ENCODE data around the gene KIRREL3. TPM values are rescaled to one million over a fixed set of nuclear protein-coding genes. Genes with fewer than 3 reads are reported as not detected.

The KIRREL3 gene
- total RNA-seq, 1 experiment from 2014 or later = 0.06 TPM

- Histone ChIP-seq H3K27me3 (no peaks in the 10 kb centered on the region), H3K36me3 (no peaks in the 10 kb centered on the region), H3K27ac (no peak overlapping the region), H3K4me3 (no peak overlapping the region), H3K4me1 (no peaks in the 10 kb centered on the region), H3K9me3 (replicated peaks) (no peaks in the 10 kb centered on the region)
- no peak for DNase-seq
These were observed 505.0 kb downstream of the KIRREL3 start for GRCh38 chr11:126495281-126496220.

GRCh38 chr11:126494831-126495230, 505.7 kb downstream of the KIRREL3 start:
- Histone ChIP-seq H3K36me3 (no peaks in the 10 kb centered on the region), H3K27ac (no peak overlapping the region), H3K9me3 (replicated peaks) (no peaks in the 10 kb centered on the region), H3K4me1 (no peaks in the 10 kb centered on the region), H3K4me3 (no peak overlapping the region), H3K27me3 (no peaks in the 10 kb centered on the region)
- no peak for DNase-seq

DNA sequence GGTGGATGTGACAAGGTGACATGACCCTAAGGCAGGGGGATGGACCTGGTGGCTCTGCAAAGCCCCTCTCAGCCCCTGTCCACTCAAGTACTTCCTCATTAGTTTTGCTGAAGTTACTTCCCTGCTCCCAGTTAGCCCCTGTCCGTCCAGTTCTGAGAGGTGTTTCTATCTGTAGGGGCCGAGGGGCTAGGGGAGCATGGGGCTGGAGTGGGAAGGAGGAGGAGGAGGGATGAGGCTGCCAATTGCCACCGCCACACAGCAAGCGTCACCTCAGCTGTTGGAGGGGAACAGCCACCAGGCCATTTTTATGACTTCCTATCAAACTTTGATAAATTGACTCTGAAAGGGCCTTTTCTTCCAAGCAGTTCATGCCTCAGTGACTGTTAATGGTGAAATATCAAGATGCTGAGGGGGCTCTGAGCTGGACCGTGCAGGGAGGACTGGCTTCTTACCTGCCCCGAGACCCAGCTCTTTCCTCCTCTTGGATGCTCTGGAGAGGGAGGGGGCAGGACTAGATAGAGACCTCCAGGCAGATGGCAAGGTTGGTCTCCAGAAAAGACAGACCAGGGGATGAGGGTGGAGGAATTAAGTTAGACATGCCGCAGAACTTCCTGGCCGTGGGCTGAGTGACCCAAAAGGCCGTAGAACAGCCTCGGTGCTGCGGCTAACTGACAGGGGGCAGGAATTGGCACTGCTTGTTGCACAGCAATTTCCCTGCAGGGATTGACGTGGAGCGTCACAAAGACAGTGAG, 508.1 kb downstream of the KIRREL3 start:
- Histone ChIP-seq H3K9me3 (replicated peaks) (no peaks in the 10 kb centered on the region), H3K4me1 (no peaks in the 10 kb centered on the region)

GRCh38 chr11:126491092-126491491, 509.5 kb downstream of the KIRREL3 start:
- Histone ChIP-seq H3K4me3 (no peak overlapping the region), H3K9me3 (replicated peaks) (no peaks in the 10 kb centered on the region), H3K4me1 (no peaks in the 10 kb centered on the region), H3K27ac (no peak overlapping the region), H3K27me3 (no peaks in the 10 kb centered on the region), H3K36me3 (no peaks in the 10 kb centered on the region)
- no peak for DNase-seq

More for the DNA sequence above, 508.1 kb downstream of the KIRREL3 start:
- no peak for DNase-seq
- Histone ChIP-seq H3K27ac (no peak overlapping the region), H3K27me3 (no peaks in the 10 kb centered on the region), H3K4me3 (no peak overlapping the region), H3K36me3 (no peaks in the 10 kb centered on the region)

DNA sequence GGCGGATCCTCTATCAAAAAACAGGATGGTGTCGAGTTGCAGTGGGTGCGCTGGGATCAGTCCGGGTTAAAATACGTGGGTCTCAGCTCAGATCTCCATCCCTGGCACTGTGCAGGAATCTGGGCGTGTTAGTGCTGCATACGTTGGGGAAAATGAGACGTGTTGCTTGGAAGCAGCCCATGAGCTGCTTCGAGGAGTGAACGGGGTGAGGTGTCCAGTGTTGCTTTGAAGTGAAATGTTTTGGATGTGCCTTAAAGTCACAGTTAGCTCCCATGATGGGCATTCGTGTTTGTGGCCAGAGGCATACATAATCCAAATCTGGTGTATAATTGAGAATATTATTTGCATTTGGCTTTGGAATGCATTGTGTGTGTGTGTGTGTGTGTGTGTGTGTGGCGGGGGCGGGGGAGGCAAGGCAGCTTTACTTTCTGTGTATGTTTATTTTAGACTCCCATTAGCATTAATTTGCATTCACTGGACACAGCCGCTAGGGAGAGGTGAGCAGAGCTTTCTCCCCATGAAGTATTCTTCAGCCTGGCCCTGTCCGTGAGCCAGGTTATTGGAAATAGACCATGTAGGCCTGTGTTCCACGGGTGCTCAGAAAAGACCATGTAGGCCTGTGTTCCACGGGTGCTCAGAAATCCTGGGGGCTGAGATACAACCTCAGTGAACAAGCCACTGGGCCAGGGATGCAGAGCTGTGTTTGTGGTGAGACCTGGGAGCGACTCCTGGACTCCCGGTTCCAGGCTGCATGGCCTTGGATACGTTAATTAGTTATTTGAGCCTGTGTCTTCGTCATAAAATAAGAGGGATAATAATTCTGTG, 510.5 kb downstream of the KIRREL3 start:
- DNase-seq = no peak

GRCh38 chr11:126488591-126489370, 511.8 kb downstream of the KIRREL3 start:
- DNase-seq = no peak
- Histone ChIP-seq H3K36me3 (no peaks in the 10 kb centered on the region), H3K27me3 (no peaks in the 10 kb centered on the region), H3K4me3 (no peak overlapping the region), H3K27ac (no peak overlapping the region), H3K9me3 (replicated peaks) (no peaks in the 10 kb centered on the region), H3K4me1 (peaks cover 18% of the 10 kb centered on the region)

More for the DNA sequence above, 510.5 kb downstream of the KIRREL3 start:
- no peak overlapping the region for H3K27ac ChIP-seq
- no peak overlapping the region for H3K4me3 ChIP-seq
- no peaks in the 10 kb centered on the region for H3K36me3 ChIP-seq
- H3K4me1 ChIP-seq = peaks cover 5% of the 10 kb centered on the region
- no peaks in the 10 kb centered on the region for H3K27me3 ChIP-seq
- no peaks in the 10 kb centered on the region for H3K9me3 ChIP-seq (replicated peaks)

DNA sequence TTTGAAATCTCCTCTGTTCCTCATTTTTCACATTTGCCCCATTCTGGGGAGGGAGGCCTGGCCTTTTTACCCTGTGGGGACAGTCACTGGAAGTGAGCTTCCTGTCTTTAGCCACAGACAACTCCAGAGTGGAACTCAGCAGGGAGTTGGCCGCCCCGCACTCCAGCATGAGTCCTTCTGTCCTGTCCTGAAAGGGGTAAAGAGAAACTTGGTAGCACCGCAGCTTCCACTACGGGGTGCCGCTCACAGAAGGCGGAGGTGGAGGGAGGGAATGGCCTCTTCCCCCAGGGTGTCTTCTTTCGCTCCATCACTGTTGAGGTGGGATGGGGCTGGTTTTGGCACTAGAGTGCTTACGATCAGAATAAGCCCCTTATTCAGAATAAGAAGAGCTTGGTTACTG, 512.9 kb downstream of the KIRREL3 start:
- H3K27ac ChIP-seq = no peak overlapping the region

GRCh38 chr11:126485986-126486635, 514.5 kb downstream of the KIRREL3 start:
- Histone ChIP-seq H3K4me1 (peaks cover 18% of the 10 kb centered on the region), H3K36me3 (no peaks in the 10 kb centered on the region), H3K27me3 (no peaks in the 10 kb centered on the region), H3K9me3 (replicated peaks) (no peaks in the 10 kb centered on the region), H3K4me3 (no peak overlapping the region), H3K27ac (no peak overlapping the region)
- DNase-seq = no peak

More for the DNA sequence above, 512.9 kb downstream of the KIRREL3 start:
- peaks cover 18% of the 10 kb centered on the region for H3K4me1 ChIP-seq
- H3K36me3 ChIP-seq = no peaks in the 10 kb centered on the region
- H3K9me3 ChIP-seq (replicated peaks) = no peaks in the 10 kb centered on the region
- H3K4me3 ChIP-seq = no peak overlapping the region
- no peaks in the 10 kb centered on the region for H3K27me3 ChIP-seq
- DNase-seq = no peak

DNA sequence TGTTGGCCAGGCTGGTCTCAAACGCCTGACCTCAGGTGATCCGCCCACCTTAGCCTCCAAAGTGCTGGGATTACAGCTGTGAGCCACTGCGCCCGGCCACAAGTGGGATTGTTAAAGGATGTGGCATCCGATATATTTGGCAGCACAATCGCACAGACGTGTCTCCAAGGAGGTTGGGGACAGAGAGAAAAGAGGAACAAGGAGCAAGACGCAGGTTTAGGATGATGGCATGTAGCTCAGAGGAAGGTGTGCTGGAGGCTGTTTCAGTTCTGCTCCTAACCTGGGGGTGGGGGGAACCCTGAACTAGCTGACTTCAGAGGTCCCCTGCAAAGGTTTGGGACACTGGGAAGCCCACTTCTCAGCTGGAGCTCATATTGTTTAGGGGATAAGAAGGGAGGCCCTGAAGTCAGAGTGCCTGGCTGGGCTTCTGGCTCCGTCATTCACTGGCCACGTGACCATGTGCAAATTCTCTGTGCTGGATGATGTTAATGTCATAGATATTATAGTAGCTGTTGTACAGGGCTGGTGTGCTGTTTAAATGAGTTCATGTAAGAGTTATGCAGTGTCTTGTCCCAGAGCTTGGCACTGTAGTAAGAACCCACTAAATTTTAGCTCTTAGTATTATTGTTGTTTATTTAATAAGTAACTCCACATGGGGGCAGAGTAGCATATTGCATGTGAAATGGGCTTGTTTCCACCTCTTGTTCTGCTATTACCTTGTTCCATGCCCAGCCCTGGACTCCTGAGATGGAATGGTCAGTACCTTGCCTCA, 515.4 kb downstream of the KIRREL3 start:
- Histone ChIP-seq H3K4me1 (peaks cover 19% of the 10 kb centered on the region), H3K36me3 (no peaks in the 10 kb centered on the region), H3K27me3 (no peaks in the 10 kb centered on the region), H3K27ac (no peak overlapping the region), H3K9me3 (replicated peaks) (no peaks in the 10 kb centered on the region), H3K4me3 (no peak overlapping the region)
- DNase-seq = peak in 1 of 2 experiments; percentile 29

- Histone ChIP-seq H3K36me3 (no peaks in the 10 kb centered on the region), H3K9me3 (replicated peaks) (no peaks in the 10 kb centered on the region), H3K27ac (no peak overlapping the region), H3K27me3 (no peaks in the 10 kb centered on the region), H3K4me1 (peaks cover 23% of the 10 kb centered on the region), H3K4me3 (no peak overlapping the region)
- peak in 1 of 2 experiments; percentile 33 for DNase-seq
These were observed 516.3 kb downstream of the KIRREL3 start for GRCh38 chr11:126484266-126484665.

DNA sequence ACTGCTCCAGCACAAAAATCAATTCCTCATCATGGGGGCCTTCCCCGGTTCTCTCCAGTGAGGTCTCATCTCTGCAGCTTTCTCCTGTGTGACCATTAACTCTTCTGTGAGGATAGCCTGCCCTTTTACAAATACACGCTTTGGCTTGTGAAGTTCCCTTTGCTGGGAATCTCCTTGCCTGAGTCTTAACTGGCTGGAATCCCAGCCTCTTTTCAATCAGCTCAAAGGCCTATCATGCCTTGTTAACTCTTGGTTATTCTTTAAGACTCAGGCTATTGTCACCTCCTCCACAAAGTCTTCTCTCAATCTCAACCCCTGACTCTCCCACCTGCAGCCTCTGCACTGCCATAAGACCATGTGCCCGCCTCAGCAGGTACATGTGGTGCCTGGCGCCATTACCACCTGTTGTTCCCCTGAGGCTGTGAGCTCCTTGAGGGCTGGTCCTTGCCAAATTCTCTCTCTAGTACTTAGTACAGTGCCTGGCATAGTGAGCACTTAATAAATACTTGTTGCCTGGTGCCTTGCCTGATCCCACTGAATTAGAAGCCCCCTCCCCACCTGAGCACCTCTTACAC, 516.9 kb downstream of the KIRREL3 start:
- no peak overlapping the region for H3K4me3 ChIP-seq
- H3K27ac ChIP-seq = no peak overlapping the region
- no peaks in the 10 kb centered on the region for H3K9me3 ChIP-seq (replicated peaks)
- H3K27me3 ChIP-seq = no peaks in the 10 kb centered on the region
- no peak for DNase-seq
- no peaks in the 10 kb centered on the region for H3K36me3 ChIP-seq
- peaks cover 23% of the 10 kb centered on the region for H3K4me1 ChIP-seq

DNA sequence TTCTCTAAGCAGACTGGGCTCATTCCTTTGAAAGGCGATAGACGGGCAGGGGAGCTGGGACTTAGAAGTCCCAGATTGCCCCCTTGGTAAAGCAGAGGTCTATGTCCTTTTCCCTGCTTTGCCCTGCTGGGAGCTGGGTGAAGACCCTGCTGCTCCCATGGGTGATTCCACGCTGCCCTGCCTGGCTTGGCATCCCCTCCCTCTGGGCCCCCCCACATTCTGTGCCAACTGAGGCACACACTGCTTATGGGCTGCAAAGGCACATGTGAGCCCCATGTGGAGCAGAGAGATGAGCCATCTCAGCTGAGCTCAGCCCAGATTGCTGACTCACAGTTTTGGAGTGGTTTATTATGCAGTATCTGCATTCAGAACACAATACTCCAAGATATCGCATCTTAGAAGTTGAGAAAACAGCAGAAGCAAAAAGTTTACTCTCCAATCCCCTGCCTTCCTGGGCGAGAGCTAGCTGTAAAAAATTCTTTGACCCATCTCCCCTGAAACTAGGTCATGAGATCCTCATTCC, 517.9 kb downstream of the KIRREL3 start:
- DNase-seq = no peak
- Histone ChIP-seq H3K4me1 (peaks cover 23% of the 10 kb centered on the region), H3K27me3 (no peaks in the 10 kb centered on the region), H3K27ac (no peak overlapping the region), H3K36me3 (no peaks in the 10 kb centered on the region), H3K9me3 (replicated peaks) (no peaks in the 10 kb centered on the region), H3K4me3 (no peak overlapping the region)
